Measurements from ENCODE around the gene EYA4.
A peak's percentile ranks its signal among the peaks of the same experiment; 100 is the strongest.

EYA4 gene

GRCh38 chr6:133380723-133381122 lies 139.6 kb downstream of the EYA4 start:
- Histone ChIP-seq H3K79me1 (ENCODE audit: low read depth, low read length) (no peaks in the 10 kb centered on the region), H3K23ac (ENCODE audit: low read depth, low read length, poor library complexity) (no peak overlapping the region), H4K8ac (ENCODE audit: low read depth, low read length) (no peak overlapping the region), H2AK5ac (ENCODE audit: low read depth, low read length) (no peak overlapping the region), H3K4me3 (ENCODE audit: low read length in 2 of 2) (no peak overlapping the region), H2BK5ac (ENCODE audit: low read length) (no peak overlapping the region), H2BK120ac (ENCODE audit: low read depth, low read length) (no peak overlapping the region), H3K4me1 (ENCODE audit: control insufficient read depth in 2 of 2, insufficient read depth in 1 of 2, low read depth in 1 of 2, low read length in 2 of 2) (no peaks in the 10 kb centered on the region), H3K9me3 (replicated peaks in 1 of 2; ENCODE audit: control insufficient read depth in 2 of 2, insufficient read depth in 1 of 2, low read depth in 1 of 2, low read length in 2 of 2) (no peaks in the 10 kb centered on the region), H2BK15ac (ENCODE audit: low read length) (no peak overlapping the region), H3K9ac (ENCODE audit: low read depth, low read length, poor library complexity) (no peak overlapping the region), H4K91ac (ENCODE audit: low read depth, low read length, poor library complexity) (no peak overlapping the region), H3K14ac (ENCODE audit: low read length) (no peak overlapping the region), H3K36me3 (replicated peaks in 1 of 2; ENCODE audit: control insufficient read depth in 2 of 2, insufficient read depth in 2 of 2, low read length in 2 of 2) (peaks cover 0 to 2% of the 10 kb centered on the region in 2 donors), H3K4ac (ENCODE audit: low read length) (no peak overlapping the region), H3K18ac (ENCODE audit: low read length) (no peak overlapping the region), H3K27ac (replicated peaks; ENCODE audit: low read length) (no peak overlapping the region), H3K27me3 (ENCODE audit: control insufficient read depth in 3 of 3, insufficient read depth in 3 of 3, low read depth in 1 of 3, low read length in 3 of 3) (no peaks in the 10 kb centered on the region), H2AFZ (ENCODE audit: low read length) (no peak overlapping the region), H3K4me2 (ENCODE audit: insufficient read depth, low read length, poor library complexity, severe bottlenecking) (no peak overlapping the region), H2BK12ac (ENCODE audit: low read length) (no peak overlapping the region)
- WGBS, 2 donors (ENCODE audit: extremely low coverage in 2 of 2, insufficient read length in 2 of 2, insufficient replicate concordance in 1 of 2) = no CpG with 5 or more reads among the region's 3 CpGs
- no peak for DNase-seq (ENCODE audit: low spot score)

GRCh38 chr6:133388731-133389130 lies 147.6 kb downstream of the EYA4 start:
- Histone ChIP-seq H2BK15ac (ENCODE audit: low read length) (no peak overlapping the region), H3K23ac (ENCODE audit: low read depth, low read length, poor library complexity) (no peak overlapping the region), H3K4ac (ENCODE audit: low read length) (no peak overlapping the region), H3K4me3 (ENCODE audit: low read length in 2 of 2) (no peak overlapping the region), H3K9me3 (replicated peaks in 1 of 2; ENCODE audit: control insufficient read depth in 2 of 2, insufficient read depth in 1 of 2, low read depth in 1 of 2, low read length in 2 of 2) (no peaks in the 10 kb centered on the region), H2BK120ac (ENCODE audit: low read depth, low read length) (no peak overlapping the region), H3K79me1 (ENCODE audit: low read depth, low read length) (no peaks in the 10 kb centered on the region), H3K4me1 (ENCODE audit: control insufficient read depth in 2 of 2, insufficient read depth in 1 of 2, low read depth in 1 of 2, low read length in 2 of 2) (peaks cover 14% of the 10 kb centered on the region in 2 donors), H3K18ac (ENCODE audit: low read length) (peak overlapping the region; percentile 16), H3K36me3 (replicated peaks in 1 of 2; ENCODE audit: control insufficient read depth in 2 of 2, insufficient read depth in 2 of 2, low read length in 2 of 2) (no peaks in the 10 kb centered on the region), H2AK5ac (ENCODE audit: low read depth, low read length) (no peak overlapping the region), H4K91ac (ENCODE audit: low read depth, low read length, poor library complexity) (no peak overlapping the region), H2AFZ (ENCODE audit: low read length) (no peak overlapping the region), H3K27me3 (ENCODE audit: control insufficient read depth in 3 of 3, insufficient read depth in 3 of 3, low read depth in 1 of 3, low read length in 3 of 3) (no peaks in the 10 kb centered on the region), H2BK5ac (ENCODE audit: low read length) (no peak overlapping the region), H4K8ac (ENCODE audit: low read depth, low read length) (no peak overlapping the region), H3K4me2 (ENCODE audit: insufficient read depth, low read length, poor library complexity, severe bottlenecking) (no peak overlapping the region), H3K14ac (ENCODE audit: low read length) (no peak overlapping the region), H3K9ac (ENCODE audit: low read depth, low read length, poor library complexity) (no peak overlapping the region), H3K27ac (replicated peaks; ENCODE audit: low read length) (no peak overlapping the region), H2BK12ac (ENCODE audit: low read length) (no peak overlapping the region)
- DNase-seq (ENCODE audit: low spot score) = no peak
- no CpG with 5 or more reads among the region's 6 CpGs for WGBS, 2 donors (ENCODE audit: extremely low coverage in 2 of 2, insufficient read length in 2 of 2, insufficient replicate concordance in 1 of 2)

GRCh38 chr6:133390168-133390567 lies 149.0 kb downstream of the EYA4 start:
- Histone ChIP-seq H3K4me2 (ENCODE audit: insufficient read depth, low read length, poor library complexity, severe bottlenecking) (no peak overlapping the region), H3K27me3 (ENCODE audit: control insufficient read depth in 3 of 3, insufficient read depth in 3 of 3, low read depth in 1 of 3, low read length in 3 of 3) (no peaks in the 10 kb centered on the region), H2BK12ac (ENCODE audit: low read length) (no peak overlapping the region), H3K9me3 (replicated peaks in 1 of 2; ENCODE audit: control insufficient read depth in 2 of 2, insufficient read depth in 1 of 2, low read depth in 1 of 2, low read length in 2 of 2) (no peaks in the 10 kb centered on the region), H2BK120ac (ENCODE audit: low read depth, low read length) (no peak overlapping the region), H3K18ac (ENCODE audit: low read length) (no peak overlapping the region), H3K4me3 (ENCODE audit: low read length in 2 of 2) (no peak overlapping the region), H4K91ac (ENCODE audit: low read depth, low read length, poor library complexity) (no peak overlapping the region), H3K9ac (ENCODE audit: low read depth, low read length, poor library complexity) (no peak overlapping the region), H3K4ac (ENCODE audit: low read length) (no peak overlapping the region), H3K27ac (replicated peaks; ENCODE audit: low read length) (no peak overlapping the region), H4K8ac (ENCODE audit: low read depth, low read length) (no peak overlapping the region), H3K23ac (ENCODE audit: low read depth, low read length, poor library complexity) (no peak overlapping the region), H2BK15ac (ENCODE audit: low read length) (no peak overlapping the region), H3K4me1 (ENCODE audit: control insufficient read depth in 2 of 2, insufficient read depth in 1 of 2, low read depth in 1 of 2, low read length in 2 of 2) (peaks cover 14 to 16% of the 10 kb centered on the region in 2 donors), H3K36me3 (replicated peaks in 1 of 2; ENCODE audit: control insufficient read depth in 2 of 2, insufficient read depth in 2 of 2, low read length in 2 of 2) (no peaks in the 10 kb centered on the region), H2BK5ac (ENCODE audit: low read length) (no peak overlapping the region), H3K14ac (ENCODE audit: low read length) (no peak overlapping the region), H2AK5ac (ENCODE audit: low read depth, low read length) (no peak overlapping the region), H2AFZ (ENCODE audit: low read length) (no peak overlapping the region), H3K79me1 (ENCODE audit: low read depth, low read length) (no peaks in the 10 kb centered on the region)
- no CpG with 5 or more reads among the region's 9 CpGs for WGBS, 2 donors (ENCODE audit: extremely low coverage in 2 of 2, insufficient read length in 2 of 2, insufficient replicate concordance in 1 of 2)
- no peak for DNase-seq (ENCODE audit: low spot score)

GRCh38 chr6:133392015-133392414 lies 150.9 kb downstream of the EYA4 start:
- H2BK15ac ChIP-seq (ENCODE audit: low read length) = no peak overlapping the region
- no peak overlapping the region for H2BK120ac ChIP-seq (ENCODE audit: low read depth, low read length)
- H3K9ac ChIP-seq (ENCODE audit: low read depth, low read length, poor library complexity) = no peak overlapping the region
- no peak overlapping the region for H3K18ac ChIP-seq (ENCODE audit: low read length)
- H2BK12ac ChIP-seq (ENCODE audit: low read length) = no peak overlapping the region
- no peak for DNase-seq (ENCODE audit: low spot score)
- H4K91ac ChIP-seq (ENCODE audit: low read depth, low read length, poor library complexity) = no peak overlapping the region
- no peak overlapping the region for H3K27ac ChIP-seq (replicated peaks; ENCODE audit: low read length)
- H3K27me3 ChIP-seq (ENCODE audit: control insufficient read depth in 3 of 3, insufficient read depth in 3 of 3, low read depth in 1 of 3, low read length in 3 of 3) = no peaks in the 10 kb centered on the region
- no peak overlapping the region for H3K4ac ChIP-seq (ENCODE audit: low read length)
- no peak overlapping the region for H2BK5ac ChIP-seq (ENCODE audit: low read length)
- no peak overlapping the region for H3K4me2 ChIP-seq (ENCODE audit: insufficient read depth, low read length, poor library complexity, severe bottlenecking)
- no peak overlapping the region for H3K23ac ChIP-seq (ENCODE audit: low read depth, low read length, poor library complexity)
- no peak overlapping the region for H4K8ac ChIP-seq (ENCODE audit: low read depth, low read length)
- no peaks in the 10 kb centered on the region for H3K36me3 ChIP-seq (replicated peaks in 1 of 2; ENCODE audit: control insufficient read depth in 2 of 2, insufficient read depth in 2 of 2, low read length in 2 of 2)
- no peaks in the 10 kb centered on the region for H3K79me1 ChIP-seq (ENCODE audit: low read depth, low read length)
- no peak overlapping the region for H3K14ac ChIP-seq (ENCODE audit: low read length)
- no peaks in the 10 kb centered on the region for H3K9me3 ChIP-seq (replicated peaks in 1 of 2; ENCODE audit: control insufficient read depth in 2 of 2, insufficient read depth in 1 of 2, low read depth in 1 of 2, low read length in 2 of 2)
- no CpG with 5 or more reads among the region's 3 CpGs for WGBS, 2 donors (ENCODE audit: extremely low coverage in 2 of 2, insufficient read length in 2 of 2, insufficient replicate concordance in 1 of 2)
- H2AK5ac ChIP-seq (ENCODE audit: low read depth, low read length) = no peak overlapping the region
- no peak overlapping the region for H3K4me3 ChIP-seq (ENCODE audit: low read length in 2 of 2)
- peak overlapping the region; percentile 47 for H2AFZ ChIP-seq (ENCODE audit: low read length)
- peaks cover 14 to 16% of the 10 kb centered on the region in 2 donors for H3K4me1 ChIP-seq (ENCODE audit: control insufficient read depth in 2 of 2, insufficient read depth in 1 of 2, low read depth in 1 of 2, low read length in 2 of 2)
